GM11168 (cell line): ENCODE results near the gene C3.

Experiments used
- in situ Hi-C: fragments of 300-500 bp; cut with MboI; formaldehyde crosslinking; loops from one replicate; pipeline ENCODE4 v1.12.0; 2022; ENCODE audit warnings: low sequenced_read_pairs; ENCODE audit not compliant: unreplicated experiment

The C3 gene

DNA sequence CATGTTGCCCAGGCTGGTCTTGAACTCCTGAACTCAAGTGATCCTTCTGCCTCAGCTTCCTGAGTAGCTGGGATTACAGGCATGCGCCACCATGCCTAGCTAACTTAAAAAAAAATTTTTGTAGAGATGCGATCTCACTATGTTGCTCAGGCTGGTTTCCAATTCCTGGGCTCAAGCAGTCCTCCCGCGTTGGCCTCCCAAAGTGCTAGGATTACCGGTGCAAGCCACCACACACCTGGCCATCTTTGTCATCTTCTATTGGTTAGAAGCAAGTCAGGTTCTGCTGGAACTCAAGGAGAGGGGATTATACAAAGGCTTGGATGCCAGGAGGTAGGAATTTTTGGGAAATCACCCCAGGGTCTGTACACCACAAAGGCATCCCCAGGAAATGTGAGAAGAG lies 75.7 kb downstream of the C3 start:
- in situ Hi-C loops, result loop anchor here (5.0 to 25.0 kb wide), 2 partner anchors 93 to 218 kb away; partner anchors contain the start of genes GPR108 and TRIP10

DNA sequence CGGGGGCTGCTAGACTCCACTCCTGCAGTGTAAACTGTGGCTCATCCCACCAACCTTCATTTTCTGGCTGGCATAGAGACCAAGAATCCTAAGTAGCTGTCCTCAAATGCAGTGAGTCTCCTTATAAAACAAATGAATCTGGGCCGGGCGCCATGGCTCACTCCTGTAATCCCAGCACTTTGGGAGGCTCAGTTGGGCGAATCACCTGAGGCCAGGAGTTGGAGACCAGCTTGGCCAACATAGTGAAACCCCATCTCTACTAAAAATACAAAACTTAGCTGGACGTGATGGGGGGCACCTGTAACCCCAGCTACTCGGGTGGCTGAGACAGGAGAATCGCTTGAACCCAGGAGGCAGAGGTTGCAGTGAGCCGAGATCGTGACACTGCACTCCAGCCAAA lies 80.1 kb downstream of the C3 start:
- in situ Hi-C loops, result loop anchor here (25.0 kb wide), 1 partner anchor 222 kb away; no protein-coding TSS in a partner anchor

GRCh38 chr19:6639439-6639838 lies 81.0 kb downstream of the C3 start:
- in situ Hi-C loops, result loop anchor here (25.0 kb wide), 1 partner anchor 223 kb away; no protein-coding TSS in a partner anchor

GRCh38 chr19:6633456-6633813 lies 87.0 kb downstream of the C3 start:
- in situ Hi-C loops, result loop anchor here (25.0 kb wide), 1 partner anchor 229 kb away; no protein-coding TSS in a partner anchor

DNA sequence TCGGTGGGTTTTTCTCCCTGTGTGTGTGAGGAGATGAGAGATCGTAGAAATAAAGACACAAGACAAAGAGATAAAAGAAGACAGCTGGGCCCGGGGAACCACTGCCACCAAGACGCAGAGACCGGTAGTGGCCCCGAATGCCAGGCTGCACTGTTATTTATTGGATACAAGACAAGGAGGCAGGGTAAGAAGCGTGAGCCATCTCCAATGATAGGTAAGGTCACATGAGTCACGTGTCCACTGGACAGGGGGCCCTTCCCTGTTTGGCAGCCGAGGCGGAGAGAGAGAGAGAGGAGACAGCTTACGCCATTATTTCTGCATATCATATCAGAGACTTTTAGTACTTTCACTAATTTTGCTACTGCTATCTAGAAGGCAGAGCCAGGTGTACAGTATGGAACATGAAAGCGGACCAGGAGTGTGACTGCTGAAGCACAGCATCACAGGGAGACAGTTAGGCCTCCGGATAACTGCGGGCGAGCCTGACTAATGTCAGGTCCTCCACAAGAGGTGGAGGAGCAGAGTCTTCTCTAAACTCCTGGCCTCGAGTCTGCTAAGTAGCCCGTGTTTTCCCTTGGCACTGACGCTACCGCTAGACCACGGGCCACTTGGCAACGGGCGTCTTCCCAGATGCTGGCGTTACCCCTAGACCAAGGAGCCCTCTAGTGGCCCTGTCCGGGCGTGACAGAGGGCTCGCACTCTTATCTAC lies 87.5 kb downstream of the C3 start:
- in situ Hi-C loops, result loop anchor here (25.0 kb wide), 1 partner anchor 229 kb away; no protein-coding TSS in a partner anchor

GRCh38 chr19:6632002-6632621 lies 88.3 kb downstream of the C3 start:
- in situ Hi-C loops, result loop anchor here (25.0 kb wide), 1 partner anchor 230 kb away; no protein-coding TSS in a partner anchor
